Neural progenitor cell (in vitro differentiated cells): Measurements from ENCODE around the gene SWT1.

Experiments used
- EZH2 ChIP-seq: fragments of 200-600 bp; sonication (generic); IDR thresholded peaks from 2 replicates; pipeline ENCODE4 v1.6.1; 2017; ENCODE audit warnings: antibody characterized with exemption, mild to moderate bottlenecking, moderate library complexity
- TF ChIP-seq, protein P1 (sequence below): fragments of 200-600 bp; sonication (generic); IDR thresholded peaks from 2 replicates; pipeline ENCODE4 v1.5.1; 2017; ENCODE audit warnings: antibody characterized with exemption, mild to moderate bottlenecking

DNA sequence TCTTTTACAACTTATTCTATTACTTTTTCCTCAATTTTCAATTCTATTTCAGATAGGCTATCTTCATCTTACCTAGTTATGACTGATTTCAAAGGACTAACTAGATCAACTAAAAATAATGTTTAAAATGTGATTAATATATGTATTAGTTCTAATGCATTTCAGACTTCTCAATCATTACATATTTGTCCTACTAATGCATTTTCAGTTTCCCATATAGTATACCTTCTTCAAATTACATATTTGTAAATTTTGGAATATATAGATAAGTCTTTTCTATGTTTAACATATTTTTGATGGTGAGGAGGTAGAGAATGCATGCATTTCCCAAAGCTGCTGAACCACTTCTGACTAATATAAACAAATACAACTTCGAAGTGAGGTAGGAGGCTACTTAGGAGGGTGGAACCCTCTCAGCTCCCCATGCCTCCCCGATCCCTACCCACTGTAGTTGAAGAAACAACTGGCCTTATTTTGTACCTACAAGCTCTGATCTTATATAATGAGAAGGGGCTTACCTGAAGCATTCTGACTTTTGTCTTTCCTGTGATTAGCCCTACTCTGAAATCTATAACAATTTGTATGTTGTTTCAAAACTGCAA lies 2.0 kb upstream of the SWT1 start:
- TF ChIP-seq EZH2 = no peak
- TF ChIP-seq, protein P1, sequence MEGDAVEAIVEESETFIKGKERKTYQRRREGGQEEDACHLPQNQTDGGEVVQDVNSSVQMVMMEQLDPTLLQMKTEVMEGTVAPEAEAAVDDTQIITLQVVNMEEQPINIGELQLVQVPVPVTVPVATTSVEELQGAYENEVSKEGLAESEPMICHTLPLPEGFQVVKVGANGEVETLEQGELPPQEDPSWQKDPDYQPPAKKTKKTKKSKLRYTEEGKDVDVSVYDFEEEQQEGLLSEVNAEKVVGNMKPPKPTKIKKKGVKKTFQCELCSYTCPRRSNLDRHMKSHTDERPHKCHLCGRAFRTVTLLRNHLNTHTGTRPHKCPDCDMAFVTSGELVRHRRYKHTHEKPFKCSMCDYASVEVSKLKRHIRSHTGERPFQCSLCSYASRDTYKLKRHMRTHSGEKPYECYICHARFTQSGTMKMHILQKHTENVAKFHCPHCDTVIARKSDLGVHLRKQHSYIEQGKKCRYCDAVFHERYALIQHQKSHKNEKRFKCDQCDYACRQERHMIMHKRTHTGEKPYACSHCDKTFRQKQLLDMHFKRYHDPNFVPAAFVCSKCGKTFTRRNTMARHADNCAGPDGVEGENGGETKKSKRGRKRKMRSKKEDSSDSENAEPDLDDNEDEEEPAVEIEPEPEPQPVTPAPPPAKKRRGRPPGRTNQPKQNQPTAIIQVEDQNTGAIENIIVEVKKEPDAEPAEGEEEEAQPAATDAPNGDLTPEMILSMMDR = no peak
